Endodermal cell (in vitro differentiated cells): ENCODE measurements around the gene MOV10L1. TPM values are rescaled to one million over a fixed set of nuclear protein-coding genes. Genes with fewer than 3 reads are reported as not detected.

ENCODE experiments used
- DNase-seq: peaks from one replicate; pipeline ENCODE4 v3.0.0-alpha.2; 2017
- H3K27ac ChIP-seq: 2 replicates; pipeline ENCODE4 v1.5.1; 2013; ENCODE audit warnings: mild to moderate bottlenecking, low read depth, low read length, moderate library complexity
- H3K27me3 ChIP-seq: 2 replicates; pipeline ENCODE4 v1.6.1; 2013; ENCODE audit warnings: mild to moderate bottlenecking, low read length, moderate library complexity; ENCODE audit not compliant: insufficient read depth, control insufficient read depth, poor library complexity, severe bottlenecking
- H3K36me3 ChIP-seq: 2 replicates; pipeline ENCODE4 v1.7.0; 2013; ENCODE audit warnings: mild to moderate bottlenecking, low read length, moderate library complexity; ENCODE audit not compliant: control insufficient read depth, insufficient read depth
- H3K4me1 ChIP-seq: one replicate; pipeline ENCODE4 v1.7.0; 2013; ENCODE audit warnings: low read length; ENCODE audit not compliant: control insufficient read depth, insufficient read depth
- H3K4me3 ChIP-seq: 2 replicates; pipeline ENCODE4 v1.5.1; 2013; ENCODE audit warnings: mild to moderate bottlenecking, low read length, moderate library complexity
- H3K9ac ChIP-seq: 2 replicates; pipeline ENCODE4 v1.6.1; 2013; ENCODE audit warnings: mild to moderate bottlenecking, low read length, moderate library complexity; ENCODE audit not compliant: poor library complexity, severe bottlenecking; ENCODE audit errors: extremely low read depth
- H3K9me3 ChIP-seq: 2 replicates; pipeline ENCODE4 v1.6.1; 2013; ENCODE audit warnings: mild to moderate bottlenecking, low read length, moderate library complexity; ENCODE audit not compliant: control insufficient read depth
- H3K27ac Mint-ChIP-seq: 2 replicates; pipeline ENCODE4 v1.8.0; 2020; ENCODE audit warnings: mixed read lengths
- H3K27me3 Mint-ChIP-seq: 2 replicates; pipeline ENCODE4 v1.8.0; 2021; ENCODE audit warnings: mild to moderate bottlenecking, mixed read lengths; ENCODE audit not compliant: insufficient read depth
- H3K36me3 Mint-ChIP-seq: 2 replicates; pipeline ENCODE4 v1.8.0; 2020; ENCODE audit warnings: low read depth, mixed read lengths
- H3K4me1 Mint-ChIP-seq: 2 replicates; pipeline ENCODE4 v1.8.0; 2020; ENCODE audit warnings: mixed read lengths
- H3K4me3 Mint-ChIP-seq: 2 replicates; pipeline ENCODE4 v1.8.0; 2020; ENCODE audit warnings: mild to moderate bottlenecking, moderate library complexity, mixed read lengths
- H3K9me3 Mint-ChIP-seq: 2 replicates; pipeline ENCODE4 v1.8.0; 2020; ENCODE audit warnings: mild to moderate bottlenecking, mixed read lengths
- CTCF ChIP-seq: fragments of 200-600 bp; sonication (generic); conservative IDR thresholded peaks from 2 replicates; pipeline ENCODE4 v1.5.0; 2021; ENCODE audit warnings: antibody characterized with exemption, mild to moderate bottlenecking
- WGBS, 2 experiments: methylation state at CpG; one replicate each; pipeline versions ENCODE4 v1.1.5 to v1.1.7; 2013; ENCODE audit warnings: missing lambda C conversion rate in 2 of 2, mixed read lengths in 1 of 2; ENCODE audit not compliant: insufficient coverage in 1 of 2, insufficient read length in 1 of 2; 5-methylcytosine and 5-hydroxymethylcytosine counted together
- total RNA-seq, 2 donors: library from RNA; stranded (reverse); fragmentation: NEBNext Ultra II Directional in 1 of 2; extraction: Animal tissue kit (Norgen Biotek cat#: 25700) in 1 of 2; gene quantifications; 2 replicates in 1 of 2; 3 replicates in 1 of 2; pipeline ENCODE4 v1.2.1, GENCODE V29; 2021

The MOV10L1 gene
- total RNA-seq, 2 donors from 2014 or later: 0.31 TPM; not detected in 1

GRCh38 chr22:50201191-50202129, 111.7 kb downstream of the MOV10L1 start:
- Mint-ChIP-seq H3K4me1 (peaks cover 9% of the 10 kb centered on the region), H3K27ac (no peak overlapping the region), H3K36me3 (peaks cover 23% of the 10 kb centered on the region), H3K9me3 (peaks cover 3% of the 10 kb centered on the region), H3K4me3 (peak overlapping the region; percentile 67), H3K27me3 (peaks cover 3% of the 10 kb centered on the region)
- no peak for DNase-seq
- no peak overlapping the region for H3K27ac ChIP-seq
- peaks cover 30% of the 10 kb centered on the region for H3K36me3 ChIP-seq
- WGBS, 2 experiments: 3 to 8% methylated on average over 28 to 115 of the region's 115 CpGs
- peaks cover 6% of the 10 kb centered on the region for H3K4me1 ChIP-seq
- H3K9ac ChIP-seq: peak overlapping the region; percentile 47
- no peak for TF ChIP-seq CTCF
- H3K9me3 ChIP-seq: peaks cover 7% of the 10 kb centered on the region
- peak overlapping the region; percentile 87 for H3K4me3 ChIP-seq
- no peaks in the 10 kb centered on the region for H3K27me3 ChIP-seq

- Histone ChIP-seq H3K9ac (peak overlapping the region; percentile 47), H3K27ac (no peak overlapping the region), H3K4me1 (peaks cover 6% of the 10 kb centered on the region), H3K4me3 (peak overlapping the region; percentile 87), H3K36me3 (peaks cover 33% of the 10 kb centered on the region), H3K9me3 (peaks cover 7% of the 10 kb centered on the region), H3K27me3 (no peaks in the 10 kb centered on the region)
- 78 to 82% methylated on average over 12 to 13 of the region's 13 CpGs for WGBS, 2 experiments
- Mint-ChIP-seq H3K27ac (no peak overlapping the region), H3K4me3 (peak overlapping the region; percentile 67), H3K36me3 (peaks cover 26% of the 10 kb centered on the region), H3K4me1 (peaks cover 9% of the 10 kb centered on the region), H3K27me3 (peaks cover 3% of the 10 kb centered on the region), H3K9me3 (peaks cover 3% of the 10 kb centered on the region)
- no peak for TF ChIP-seq CTCF
- DNase-seq: no peak
Observed at GRCh38 chr22:50202130-50202666, 112.4 kb downstream of the MOV10L1 start.

GRCh38 chr22:50203288-50203687, 113.5 kb downstream of the MOV10L1 start:
- Histone ChIP-seq H3K4me1 (peaks cover 6% of the 10 kb centered on the region), H3K27ac (no peak overlapping the region), H3K27me3 (no peaks in the 10 kb centered on the region), H3K9me3 (peaks cover 7% of the 10 kb centered on the region), H3K4me3 (no peak overlapping the region), H3K36me3 (peaks cover 33% of the 10 kb centered on the region), H3K9ac (no peak overlapping the region)
- no peak for DNase-seq
- Mint-ChIP-seq H3K4me1 (peaks cover 9% of the 10 kb centered on the region), H3K27ac (no peak overlapping the region), H3K27me3 (peaks cover 3% of the 10 kb centered on the region), H3K9me3 (peaks cover 3% of the 10 kb centered on the region), H3K36me3 (peaks cover 31% of the 10 kb centered on the region), H3K4me3 (no peak overlapping the region)
- 100% methylated on average over 1 of the region's 1 CpG for WGBS, 2 experiments
- TF ChIP-seq CTCF: no peak
